Activated T-cell treated with anti-CD3 and anti-CD28 coated beads, Interleukin-2, amount 50 U/mL, for 24 hours (primary cell): ENCODE measurements around the gene KMT2C.

Experiments
- DNase-seq: peaks from one replicate; pipeline ENCODE4 v3.0.0-alpha.2; 2020
- H3K27ac Mint-ChIP-seq: 2 replicates; pipeline ENCODE4 v1.8.0; 2020; ENCODE audit warnings: mild to moderate bottlenecking, mixed read lengths
- H3K27me3 Mint-ChIP-seq: 2 replicates; pipeline ENCODE4 v1.8.0; 2020; ENCODE audit warnings: mixed read lengths
- H3K36me3 Mint-ChIP-seq: 2 replicates; pipeline ENCODE4 v1.8.0; 2020; ENCODE audit warnings: low read depth, mixed read lengths
- H3K4me1 Mint-ChIP-seq: 2 replicates; pipeline ENCODE4 v1.8.0; 2020; ENCODE audit warnings: low read depth, mixed read lengths
- H3K4me3 Mint-ChIP-seq: 2 replicates; pipeline ENCODE4 v1.8.0; 2020; ENCODE audit warnings: mild to moderate bottlenecking, moderate library complexity, mixed read lengths
- H3K9me3 Mint-ChIP-seq: 2 replicates; pipeline ENCODE4 v1.8.0; 2020; ENCODE audit warnings: mixed read lengths

Gene KMT2C

DNA sequence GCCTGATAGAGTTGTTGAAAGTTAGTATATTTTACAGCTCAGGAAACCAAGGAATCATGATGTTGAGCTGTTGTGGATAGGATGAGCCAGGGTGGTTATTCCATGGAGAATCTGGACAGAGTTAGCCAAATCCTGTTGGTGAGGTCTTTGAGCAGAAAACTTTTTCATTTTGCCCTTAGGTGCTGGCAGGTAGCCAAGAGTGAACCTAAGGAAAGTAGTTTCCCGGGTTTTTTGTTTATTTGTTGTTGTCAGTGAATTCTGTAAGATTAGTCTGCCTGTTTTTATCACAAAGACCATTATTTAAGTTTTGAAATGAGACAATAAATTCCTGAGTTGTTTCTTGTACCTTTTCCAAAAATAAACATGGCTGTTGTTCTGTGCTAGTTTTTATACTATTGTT, 349.3 kb downstream of the KMT2C start:
- Mint-ChIP-seq H3K27ac (no peak overlapping the region), H3K4me1 (peaks cover 8% of the 10 kb centered on the region), H3K36me3 (peaks cover 44% of the 10 kb centered on the region), H3K27me3 (no peaks in the 10 kb centered on the region), H3K4me3 (no peak overlapping the region), H3K9me3 (peaks cover 21% of the 10 kb centered on the region)
- no peak for DNase-seq

DNA sequence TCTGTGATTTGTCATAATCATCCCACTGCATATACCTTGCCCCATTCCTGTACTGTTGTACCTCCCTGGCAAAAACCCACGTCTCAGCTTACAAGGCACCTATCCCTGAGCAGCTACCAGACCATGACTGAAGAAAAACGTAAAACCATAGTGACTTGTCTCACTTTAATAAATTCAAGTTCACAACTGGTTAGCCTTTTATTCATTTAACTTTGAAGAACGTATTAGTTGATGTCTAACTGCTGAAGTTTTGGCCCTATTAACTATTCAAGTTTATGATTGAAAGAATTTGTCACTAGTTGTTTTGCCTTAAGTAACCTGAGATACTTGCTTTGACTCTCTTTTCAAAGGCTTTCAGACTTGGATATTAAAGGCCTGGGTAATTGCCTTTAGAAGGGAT, 350.7 kb downstream of the KMT2C start:
- DNase-seq = no peak
- H3K4me3 Mint-ChIP-seq = no peak overlapping the region
- peaks cover 46% of the 10 kb centered on the region for H3K36me3 Mint-ChIP-seq
- H3K27ac Mint-ChIP-seq = no peak overlapping the region
- H3K4me1 Mint-ChIP-seq = peaks cover 16% of the 10 kb centered on the region
- H3K27me3 Mint-ChIP-seq = no peaks in the 10 kb centered on the region
- H3K9me3 Mint-ChIP-seq = peaks cover 21% of the 10 kb centered on the region
